GM18858 (cell line): ENCODE measurements around the gene KCNJ13.
"Not testable (repeated sequence)": the region's sequence is repeated elsewhere in the genome, so short reads cannot be mapped to it uniquely, and the experiment has no call there.

ENCODE experiments used
- ATAC-seq: cut with Tn5 transposase; IDR thresholded peaks from one replicate; pipeline ENCODE4 v1.9.1; 2021; ENCODE audit not compliant: unreplicated experiment

KCNJ13 gene

GRCh38 chr2:232770207-232770606 is 6.2 kb downstream of the KCNJ13 start:
- no peak for ATAC-seq

DNA sequence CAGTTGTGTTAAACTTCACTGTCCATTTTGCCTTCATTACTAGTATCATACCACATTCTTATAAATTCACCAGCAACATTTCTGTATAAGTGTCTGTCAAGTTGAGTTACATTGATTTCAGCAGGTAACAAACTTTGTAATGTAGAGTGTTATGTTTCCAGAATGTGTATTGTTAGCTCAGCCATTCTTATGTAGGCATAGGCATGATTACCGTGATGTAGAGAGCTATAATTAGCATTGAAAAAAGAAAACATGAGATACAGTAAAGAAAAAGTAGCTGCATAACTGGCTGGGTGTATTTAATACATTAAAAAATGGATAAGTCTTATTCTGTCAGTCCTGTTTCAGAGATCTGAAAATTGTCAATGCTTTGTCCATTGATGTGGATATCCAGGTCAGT is 8.5 kb downstream of the KCNJ13 start:
- no peak for ATAC-seq

- ATAC-seq: no peak
Measured at GRCh38 chr2:232761301-232761907, 15.0 kb downstream of the KCNJ13 start.

DNA sequence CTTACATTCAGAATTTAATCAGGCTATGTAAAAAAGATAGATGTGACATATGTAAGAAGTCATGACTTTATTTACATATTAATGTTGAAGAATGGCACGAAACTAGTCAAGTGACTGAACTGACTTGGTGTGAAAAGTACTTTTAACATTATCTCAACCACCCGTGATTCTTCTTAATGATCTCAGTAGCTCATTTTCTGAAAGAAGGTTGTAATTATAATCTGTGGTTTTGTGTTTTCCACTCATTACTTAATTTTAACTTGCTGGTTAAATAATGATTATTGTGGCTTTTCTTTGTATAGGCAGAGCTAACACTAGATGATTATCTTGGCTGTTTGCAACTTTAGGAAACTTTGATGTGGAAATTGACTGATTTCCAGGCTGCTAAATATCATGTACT is 18.5 kb downstream of the KCNJ13 start:
- ATAC-seq: no peak

DNA sequence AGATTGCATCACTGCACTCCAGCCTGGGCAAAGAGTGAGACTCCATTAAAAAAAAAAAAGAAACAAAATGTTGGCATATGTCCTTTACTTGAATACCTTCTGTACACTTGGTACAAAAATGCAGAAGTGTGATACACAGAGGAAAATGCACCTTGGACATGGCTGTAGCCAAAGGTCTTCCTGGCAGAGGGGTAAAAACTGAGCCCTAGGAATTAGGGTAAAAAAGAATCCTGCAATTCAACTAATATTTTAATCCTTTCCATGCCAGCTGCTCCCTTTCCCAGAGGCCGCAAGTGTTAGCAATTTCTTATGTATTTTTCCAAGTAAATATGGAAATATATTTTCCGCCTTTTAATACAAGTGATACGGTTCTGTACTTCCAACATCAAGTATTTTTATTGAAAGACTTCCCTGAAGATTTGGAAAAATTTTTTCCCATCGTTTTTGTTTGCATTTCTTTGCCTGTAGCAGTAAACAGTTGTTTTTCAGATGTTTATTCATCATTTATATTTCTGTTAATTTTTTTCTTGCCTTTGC is 26.2 kb downstream of the KCNJ13 start:
- ATAC-seq: no peak

GRCh38 chr2:232749331-232749730 is 27.0 kb downstream of the KCNJ13 start:
- ATAC-seq: no peak

GRCh38 chr2:232748038-232748437 is 28.3 kb downstream of the KCNJ13 start:
- ATAC-seq: no peak

GRCh38 chr2:232744963-232745362 is 31.4 kb downstream of the KCNJ13 start:
- no peak for ATAC-seq

GRCh38 chr2:232741972-232742371 is 34.4 kb downstream of the KCNJ13 start:
- ATAC-seq: no peak

DNA sequence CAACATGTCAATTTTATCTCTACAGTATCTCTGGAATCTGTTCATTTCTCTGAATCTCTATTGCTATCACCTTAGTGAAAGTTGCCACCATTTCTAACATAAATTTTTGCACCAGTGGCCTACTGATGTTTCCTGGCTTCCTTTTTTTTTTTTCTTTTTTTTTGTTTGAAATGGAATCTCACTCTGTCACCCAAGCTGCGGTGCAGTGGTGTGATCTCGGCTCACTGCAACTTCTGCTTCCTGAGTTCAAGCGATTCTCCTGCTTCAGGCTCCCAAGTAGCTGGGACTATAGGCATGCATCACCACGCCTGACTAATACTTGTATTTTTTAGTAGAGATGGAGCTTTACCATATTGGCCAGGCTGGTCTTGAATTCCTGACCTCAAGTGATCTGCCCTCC is 35.1 kb downstream of the KCNJ13 start:
- no peak for ATAC-seq

DNA sequence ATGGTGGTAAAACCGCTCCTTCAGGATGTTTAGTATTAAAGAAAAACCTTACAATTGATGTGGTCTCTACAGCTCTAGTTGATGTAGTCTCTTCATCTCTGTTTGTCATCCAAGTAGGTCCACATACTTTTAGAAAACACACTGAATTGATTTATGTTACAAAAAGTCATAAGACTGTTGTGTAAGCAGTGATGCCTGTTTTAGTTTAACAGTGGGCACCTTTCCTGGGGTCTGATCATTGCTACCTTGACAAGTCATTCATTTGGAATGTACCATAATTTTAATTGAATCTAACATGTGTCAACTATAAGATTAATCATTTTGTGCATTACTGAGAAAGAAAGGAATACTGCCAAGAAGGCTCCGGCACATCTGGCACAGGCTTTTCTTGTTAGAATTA is 44.9 kb downstream of the KCNJ13 start:
- ATAC-seq: no peak

DNA sequence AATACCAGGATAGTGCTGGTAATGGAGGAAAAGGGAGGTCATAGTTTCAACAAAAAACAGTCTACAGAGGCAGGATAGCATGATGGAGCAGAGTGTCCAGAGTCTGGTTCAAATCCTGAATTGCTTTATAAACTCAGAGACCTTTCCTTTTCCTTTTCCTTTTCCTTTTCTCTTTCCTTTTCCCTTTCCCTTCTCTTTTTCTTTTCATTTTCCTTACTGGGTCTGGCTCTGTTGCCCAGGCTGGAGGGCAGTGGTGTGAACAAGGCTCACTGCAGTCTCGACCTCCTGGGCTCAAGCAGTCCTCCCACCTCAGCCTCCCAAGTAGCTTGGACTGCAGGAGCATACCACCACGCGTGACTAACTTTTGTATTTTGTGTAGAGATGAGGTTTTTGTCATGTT is 47.6 kb downstream of the KCNJ13 start:
- ATAC-seq: no peak

DNA sequence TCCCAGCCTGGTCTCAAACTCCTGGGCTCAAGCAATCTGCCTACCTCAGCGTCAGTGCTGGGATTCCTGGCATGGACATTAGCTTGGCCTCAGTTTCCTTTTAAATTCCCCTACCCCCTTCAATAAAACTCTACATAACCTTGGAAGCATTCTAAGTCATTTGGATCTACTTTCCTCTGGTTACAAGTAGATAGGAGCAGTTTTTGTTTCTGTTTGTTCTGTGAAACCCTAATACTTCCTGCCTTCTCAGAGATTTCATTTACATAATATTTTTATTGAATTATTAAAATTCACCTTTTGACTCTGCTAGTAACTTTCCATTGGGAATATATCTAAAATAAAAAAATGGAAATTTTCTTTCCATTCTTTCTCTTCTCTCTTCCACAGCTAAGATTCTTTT is 53.3 kb downstream of the KCNJ13 start:
- no peak for ATAC-seq

DNA sequence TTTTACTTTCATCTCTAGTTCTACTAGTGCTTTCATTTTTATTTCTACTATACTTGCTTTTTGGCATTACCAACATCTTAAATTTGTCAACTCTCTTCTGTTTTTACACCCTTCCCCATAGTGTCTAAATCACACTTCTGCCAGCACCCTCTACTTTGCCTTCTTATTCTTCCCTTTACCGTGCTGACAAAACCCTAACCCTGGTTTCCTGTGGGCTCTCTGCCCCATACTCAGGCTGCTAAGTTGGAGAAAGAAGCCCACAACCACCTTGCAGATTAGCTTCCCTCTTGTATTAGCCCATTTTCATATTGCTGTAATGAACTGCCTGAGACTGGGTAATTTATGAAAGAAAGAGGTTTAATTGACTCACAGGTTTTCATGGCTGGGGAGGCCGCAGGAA is 54.5 kb downstream of the KCNJ13 start:
- no peak for ATAC-seq

DNA sequence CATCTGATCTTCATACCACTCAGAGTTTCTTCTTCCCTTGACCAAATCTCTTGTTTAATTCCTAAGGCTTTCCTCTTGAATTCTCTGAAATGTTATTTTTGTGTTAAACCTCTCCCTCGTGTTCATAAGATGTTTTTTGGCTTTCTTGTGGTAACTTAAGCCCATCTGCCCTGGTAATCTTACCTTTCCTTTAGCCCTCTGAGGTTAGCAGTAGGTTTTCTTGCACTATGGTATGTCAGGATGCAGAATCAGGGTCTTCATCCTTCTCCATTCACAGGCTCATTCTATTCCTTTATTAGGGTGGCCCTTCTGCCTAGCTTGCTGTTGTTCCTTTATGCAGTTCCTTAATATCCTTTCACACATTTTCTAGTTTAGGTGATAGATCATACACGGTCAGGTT is 55.1 kb downstream of the KCNJ13 start:
- no peak for ATAC-seq

- ATAC-seq: not testable (repeated sequence)
Measured at GRCh38 chr2:232720056-232720455, 56.3 kb downstream of the KCNJ13 start.
